MCF 10A (cell line): ENCODE results near the gene GRIK2. TPM values are rescaled to one million over a fixed set of nuclear protein-coding genes. Genes with fewer than 3 reads are reported as not detected.

ENCODE experiments used
- BruUV-seq: library from RNA; stranded (reverse); fragments of 400-500 nt; replicated peaks from 2 replicates; lab custom pipeline; 2021; lab: Mats Ljungman, UMichigan
- CTCF ChIA-PET: fragments of 300-600 bp; sonication (Branson Sonifier 250); formaldehyde crosslinking; extraction: SDS; loops from one replicate; lab custom pipeline; 2021; ENCODE audit warnings: antibody characterized with exemption, inconsistent platforms; lab: Yijun Ruan, JAX
- POLR2A ChIA-PET: fragments of 300-600, 350-650 bp; sonication (Branson Sonifier 250); formaldehyde crosslinking; extraction: SDS; loops from one replicate; lab custom pipeline; 2020; ENCODE audit warnings: antibody characterized with exemption, inconsistent platforms; lab: Yijun Ruan, JAX
- DNase-seq: peaks from one replicate; pipeline ENCODE4 v3.0.0-alpha.2; 2018; ENCODE audit not compliant: unreplicated experiment
- H3K27ac Mint-ChIP-seq: one replicate; pipeline ENCODE4 v1.8.0; 2022; ENCODE audit warnings: mild to moderate bottlenecking, low read depth, mixed read lengths; ENCODE audit not compliant: unreplicated experiment
- H3K27me3 Mint-ChIP-seq: one replicate; pipeline ENCODE4 v1.8.0; 2022; ENCODE audit warnings: mixed read lengths; ENCODE audit not compliant: insufficient read depth, unreplicated experiment
- H3K36me3 Mint-ChIP-seq: one replicate; pipeline ENCODE4 v1.8.0; 2022; ENCODE audit warnings: mild to moderate bottlenecking, moderate library complexity, mixed read lengths; ENCODE audit not compliant: insufficient read depth, unreplicated experiment
- H3K4me1 Mint-ChIP-seq: one replicate; pipeline ENCODE4 v1.8.0; 2022; ENCODE audit warnings: mixed read lengths; ENCODE audit not compliant: insufficient read depth, unreplicated experiment
- H3K4me3 Mint-ChIP-seq: one replicate; pipeline ENCODE4 v1.8.0; 2022; ENCODE audit warnings: mild to moderate bottlenecking, moderate library complexity, mixed read lengths; ENCODE audit not compliant: unreplicated experiment
- H3K9me3 Mint-ChIP-seq: one replicate; pipeline ENCODE4 v1.8.0; 2022; ENCODE audit warnings: mixed read lengths; ENCODE audit not compliant: unreplicated experiment
- intact Hi-C: fragments of 100-400 bp; cut with micrococcal nuclease; formaldehyde crosslinking; loops from 2 replicates; pipeline ENCODE4 v1.14.1; 2022
- total RNA-seq: library from RNA; stranded (reverse); gene quantifications from 2 replicates; pipeline ENCODE4 v1.2.3, GENCODE V29; 2022
- TF ChIP-seq, protein P1 (sequence below): fragments of 200-600 bp; IDR thresholded peaks from one replicate; pipeline ENCODE4 v1.8.0; 2022; ENCODE audit warnings: antibody characterized with exemption, mild to moderate bottlenecking; ENCODE audit not compliant: unreplicated experiment

The GRIK2 gene
- total RNA-seq, 1 experiment from 2014 or later: 0.89 TPM

- TF ChIP-seq, protein P1, sequence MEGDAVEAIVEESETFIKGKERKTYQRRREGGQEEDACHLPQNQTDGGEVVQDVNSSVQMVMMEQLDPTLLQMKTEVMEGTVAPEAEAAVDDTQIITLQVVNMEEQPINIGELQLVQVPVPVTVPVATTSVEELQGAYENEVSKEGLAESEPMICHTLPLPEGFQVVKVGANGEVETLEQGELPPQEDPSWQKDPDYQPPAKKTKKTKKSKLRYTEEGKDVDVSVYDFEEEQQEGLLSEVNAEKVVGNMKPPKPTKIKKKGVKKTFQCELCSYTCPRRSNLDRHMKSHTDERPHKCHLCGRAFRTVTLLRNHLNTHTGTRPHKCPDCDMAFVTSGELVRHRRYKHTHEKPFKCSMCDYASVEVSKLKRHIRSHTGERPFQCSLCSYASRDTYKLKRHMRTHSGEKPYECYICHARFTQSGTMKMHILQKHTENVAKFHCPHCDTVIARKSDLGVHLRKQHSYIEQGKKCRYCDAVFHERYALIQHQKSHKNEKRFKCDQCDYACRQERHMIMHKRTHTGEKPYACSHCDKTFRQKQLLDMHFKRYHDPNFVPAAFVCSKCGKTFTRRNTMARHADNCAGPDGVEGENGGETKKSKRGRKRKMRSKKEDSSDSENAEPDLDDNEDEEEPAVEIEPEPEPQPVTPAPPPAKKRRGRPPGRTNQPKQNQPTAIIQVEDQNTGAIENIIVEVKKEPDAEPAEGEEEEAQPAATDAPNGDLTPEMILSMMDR: no peak
- no peak overlapping the region for H3K4me3 Mint-ChIP-seq
- no peaks in the 10 kb centered on the region for H3K27me3 Mint-ChIP-seq
- DNase-seq: peak; percentile 30
- intact Hi-C loops: no loop called here
- H3K4me1 Mint-ChIP-seq: no peaks in the 10 kb centered on the region
- H3K9me3 Mint-ChIP-seq: peaks cover 7% of the 10 kb centered on the region
- CTCF ChIA-PET: interaction anchor here (0.7 to 0.8 kb wide), 2 partner anchors 13 to 618 kb away, joined by 3 to 4 read pairs; no protein-coding TSS in a partner anchor
- no peaks in the 10 kb centered on the region for H3K36me3 Mint-ChIP-seq
- POLR2A ChIA-PET: no interaction called here
- no peak overlapping the region for H3K27ac Mint-ChIP-seq
- BruUV-seq: no TSS peak
Observed at GRCh38 chr6:101605874-101606273, 212.4 kb downstream of the GRIK2 start.

- H3K27ac Mint-ChIP-seq: no peak overlapping the region
- no peaks in the 10 kb centered on the region for H3K27me3 Mint-ChIP-seq
- POLR2A ChIA-PET: no interaction called here
- no peak for DNase-seq
- no TSS peak for BruUV-seq
- intact Hi-C loops: no loop called here
- CTCF ChIA-PET: no interaction called here
- no peak overlapping the region for H3K4me3 Mint-ChIP-seq
- no peaks in the 10 kb centered on the region for H3K4me1 Mint-ChIP-seq
- TF ChIP-seq, protein P1: no peak
- H3K9me3 Mint-ChIP-seq: peaks cover 7% of the 10 kb centered on the region
- H3K36me3 Mint-ChIP-seq: no peaks in the 10 kb centered on the region
Observed at GRCh38 chr6:101607111-101607690, 213.7 kb downstream of the GRIK2 start.

GRCh38 chr6:101608703-101609102, 215.2 kb downstream of the GRIK2 start:
- CTCF ChIA-PET: no interaction called here
- no peak overlapping the region for H3K4me3 Mint-ChIP-seq
- intact Hi-C loops: no loop called here
- TF ChIP-seq, protein P1: no peak
- no peaks in the 10 kb centered on the region for H3K36me3 Mint-ChIP-seq
- no peaks in the 10 kb centered on the region for H3K4me1 Mint-ChIP-seq
- no peaks in the 10 kb centered on the region for H3K27me3 Mint-ChIP-seq
- BruUV-seq: no TSS peak
- DNase-seq: no peak
- POLR2A ChIA-PET: no interaction called here
- H3K27ac Mint-ChIP-seq: no peak overlapping the region
- H3K9me3 Mint-ChIP-seq: no peaks in the 10 kb centered on the region

DNA sequence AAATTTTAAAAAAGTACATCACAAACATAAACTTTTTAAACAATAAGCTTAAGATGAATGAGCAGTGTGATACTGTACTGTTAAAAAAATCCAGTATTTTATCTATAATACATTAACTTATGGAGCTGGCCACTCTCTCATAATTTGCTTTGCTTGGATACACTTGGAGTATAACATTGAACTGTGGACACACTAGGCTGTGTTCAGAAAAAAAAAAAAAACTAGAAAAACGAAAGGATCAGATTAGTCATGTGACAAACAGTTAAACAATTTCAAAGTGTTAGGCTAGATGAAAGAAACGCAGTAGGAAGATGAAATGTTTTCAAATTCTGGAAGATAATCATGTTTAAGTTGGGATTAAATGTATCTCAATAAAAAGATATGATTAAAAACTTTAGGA, 220.0 kb downstream of the GRIK2 start:
- no peak overlapping the region for H3K4me3 Mint-ChIP-seq
- H3K36me3 Mint-ChIP-seq: no peaks in the 10 kb centered on the region
- CTCF ChIA-PET: interaction anchor here (0.6 kb wide), 1 partner anchor 17 kb away, joined by 3 read pairs; no protein-coding TSS in a partner anchor
- TF ChIP-seq, protein P1: no peak
- intact Hi-C loops: no loop called here
- no TSS peak for BruUV-seq
- no peak overlapping the region for H3K27ac Mint-ChIP-seq
- DNase-seq: no peak
- no peaks in the 10 kb centered on the region for H3K9me3 Mint-ChIP-seq
- peaks cover 14% of the 10 kb centered on the region for H3K4me1 Mint-ChIP-seq
- H3K27me3 Mint-ChIP-seq: no peaks in the 10 kb centered on the region
- POLR2A ChIA-PET: interaction anchor here (1.3 kb wide), 1 partner anchor 26 kb away, joined by 3 read pairs; no protein-coding TSS in a partner anchor
